ENCODE results near the gene VPS33A.

DNA sequence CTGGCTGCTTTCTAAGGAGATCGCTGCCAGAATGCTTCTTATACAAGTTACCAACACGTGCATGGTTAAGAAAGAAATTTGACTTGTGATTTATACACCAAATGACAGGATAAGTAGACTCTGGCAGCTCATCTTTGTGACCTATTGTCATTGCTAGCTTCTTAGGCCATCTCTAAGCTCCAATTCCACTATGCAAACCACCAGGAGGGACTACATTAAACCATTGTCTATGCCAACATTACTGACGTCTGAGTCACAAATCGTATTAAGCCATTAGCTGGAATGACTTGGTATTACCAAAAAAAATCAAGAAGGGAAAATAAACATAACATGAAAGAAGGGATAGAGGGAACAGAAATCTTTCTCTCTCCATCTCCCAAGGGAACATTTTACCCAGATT lies 15.8 kb upstream of the VPS33A start:
- TF ChIP-seq, protein P1, sequence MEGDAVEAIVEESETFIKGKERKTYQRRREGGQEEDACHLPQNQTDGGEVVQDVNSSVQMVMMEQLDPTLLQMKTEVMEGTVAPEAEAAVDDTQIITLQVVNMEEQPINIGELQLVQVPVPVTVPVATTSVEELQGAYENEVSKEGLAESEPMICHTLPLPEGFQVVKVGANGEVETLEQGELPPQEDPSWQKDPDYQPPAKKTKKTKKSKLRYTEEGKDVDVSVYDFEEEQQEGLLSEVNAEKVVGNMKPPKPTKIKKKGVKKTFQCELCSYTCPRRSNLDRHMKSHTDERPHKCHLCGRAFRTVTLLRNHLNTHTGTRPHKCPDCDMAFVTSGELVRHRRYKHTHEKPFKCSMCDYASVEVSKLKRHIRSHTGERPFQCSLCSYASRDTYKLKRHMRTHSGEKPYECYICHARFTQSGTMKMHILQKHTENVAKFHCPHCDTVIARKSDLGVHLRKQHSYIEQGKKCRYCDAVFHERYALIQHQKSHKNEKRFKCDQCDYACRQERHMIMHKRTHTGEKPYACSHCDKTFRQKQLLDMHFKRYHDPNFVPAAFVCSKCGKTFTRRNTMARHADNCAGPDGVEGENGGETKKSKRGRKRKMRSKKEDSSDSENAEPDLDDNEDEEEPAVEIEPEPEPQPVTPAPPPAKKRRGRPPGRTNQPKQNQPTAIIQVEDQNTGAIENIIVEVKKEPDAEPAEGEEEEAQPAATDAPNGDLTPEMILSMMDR (IDR thresholded peaks at IDR 0.05; ENCODE audit: low read depth, low read length, missing input control), result no peak
- TF ChIP-seq SP1 (IDR thresholded peaks at IDR 0.05) (no peak), YY1 (IDR thresholded peaks at IDR 0.05) (no peak), RAD21 (IDR thresholded peaks at IDR 0.05) (no peak), NR2F2 (IDR thresholded peaks at IDR 0.05) (no peak)
